Hepatocyte (in vitro differentiated cells): ENCODE data around the gene WDR37.

ENCODE experiments used
- CTCF ChIP-seq: fragments of 200-600 bp; sonication (generic); IDR thresholded peaks from 2 replicates; pipeline ENCODE4 v1.5.1; 2016; ENCODE audit warnings: antibody characterized with exemption, mild to moderate bottlenecking; ENCODE audit not compliant: poor library complexity
- EZH2 ChIP-seq: fragments of 200-600 bp; sonication (generic); IDR thresholded peaks from 2 replicates; pipeline ENCODE4 v1.6.1; 2016; ENCODE audit warnings: antibody characterized with exemption, mild to moderate bottlenecking, borderline replicate concordance
- EZH2phosphoT487 ChIP-seq: fragments of 200-600 bp; sonication (generic); IDR thresholded peaks from one replicate; pipeline ENCODE4 v1.6.1; 2018; ENCODE audit warnings: antibody characterized with exemption, mild to moderate bottlenecking, low read depth, moderate library complexity; ENCODE audit not compliant: unreplicated experiment, severe bottlenecking

- TF ChIP-seq CTCF (no peak), EZH2phosphoT487 (no peak), EZH2 (no peak)
Measured at GRCh38 chr10:1084011-1084950, 28.1 kb downstream of the WDR37 start.
